Vagina (tissue), 2 donors: ENCODE measurements around the gene EVPL.

Experiments
- POLR2AphosphoS5 ChIP-seq, 2 donors: sonication (generic); formaldehyde crosslinking; IDR thresholded peaks; one replicate each; pipeline ENCODE4 v1.9.0; 2017; ENCODE audit warnings: antibody characterized with exemption in 2 of 2, mild to moderate bottlenecking in 2 of 2, low read depth in 1 of 2; ENCODE audit not compliant: insufficient read depth in 1 of 2
- TF ChIP-seq, protein P1 (sequence below), 3 experiments: fragments of 450-650 bp in 2 of 3; fragments of 200-600 bp in 1 of 3; sonication (generic) in 1 of 3; IDR thresholded peaks; one replicate each; pipeline ENCODE4 v1.5.1; 2017 to 2019; ENCODE audit warnings: antibody characterized with exemption in 3 of 3, mild to moderate bottlenecking in 2 of 3, moderate library complexity in 2 of 3

DNA sequence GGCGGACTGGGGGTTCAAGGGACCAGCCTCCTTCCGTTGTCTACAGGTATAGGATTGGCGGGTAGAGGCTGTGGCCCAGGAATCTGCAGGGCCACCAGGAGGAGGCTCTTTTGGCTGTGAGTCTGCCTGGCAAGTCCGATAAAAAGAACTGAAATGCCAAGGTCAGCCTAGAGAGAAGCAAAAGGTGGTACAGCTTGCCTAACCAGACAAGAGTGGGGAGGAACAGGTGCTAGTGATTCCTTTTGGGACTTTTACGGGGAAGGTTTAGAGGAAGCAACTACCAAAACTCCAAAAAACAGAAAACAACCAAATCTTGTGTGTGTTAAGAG is 5.6 kb upstream of the EVPL start:
- TF ChIP-seq, protein P1, sequence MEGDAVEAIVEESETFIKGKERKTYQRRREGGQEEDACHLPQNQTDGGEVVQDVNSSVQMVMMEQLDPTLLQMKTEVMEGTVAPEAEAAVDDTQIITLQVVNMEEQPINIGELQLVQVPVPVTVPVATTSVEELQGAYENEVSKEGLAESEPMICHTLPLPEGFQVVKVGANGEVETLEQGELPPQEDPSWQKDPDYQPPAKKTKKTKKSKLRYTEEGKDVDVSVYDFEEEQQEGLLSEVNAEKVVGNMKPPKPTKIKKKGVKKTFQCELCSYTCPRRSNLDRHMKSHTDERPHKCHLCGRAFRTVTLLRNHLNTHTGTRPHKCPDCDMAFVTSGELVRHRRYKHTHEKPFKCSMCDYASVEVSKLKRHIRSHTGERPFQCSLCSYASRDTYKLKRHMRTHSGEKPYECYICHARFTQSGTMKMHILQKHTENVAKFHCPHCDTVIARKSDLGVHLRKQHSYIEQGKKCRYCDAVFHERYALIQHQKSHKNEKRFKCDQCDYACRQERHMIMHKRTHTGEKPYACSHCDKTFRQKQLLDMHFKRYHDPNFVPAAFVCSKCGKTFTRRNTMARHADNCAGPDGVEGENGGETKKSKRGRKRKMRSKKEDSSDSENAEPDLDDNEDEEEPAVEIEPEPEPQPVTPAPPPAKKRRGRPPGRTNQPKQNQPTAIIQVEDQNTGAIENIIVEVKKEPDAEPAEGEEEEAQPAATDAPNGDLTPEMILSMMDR (IDR thresholded peaks at IDR 0.05): no peak
- TF ChIP-seq POLR2AphosphoS5 (IDR thresholded peaks at IDR 0.05; ENCODE audit: insufficient read depth in 1 of 2, low read depth in 1 of 2): no peak
